Hepatocyte (in vitro differentiated cells): Measurements from ENCODE around the gene EME2.

ENCODE experiments used
- EZH2 ChIP-seq: fragments of 200-600 bp; sonication (generic); IDR thresholded peaks from 2 replicates; pipeline ENCODE4 v1.6.1; 2016; ENCODE audit warnings: antibody characterized with exemption, mild to moderate bottlenecking, borderline replicate concordance
- EZH2phosphoT487 ChIP-seq: fragments of 200-600 bp; sonication (generic); IDR thresholded peaks from one replicate; pipeline ENCODE4 v1.6.1; 2018; ENCODE audit warnings: antibody characterized with exemption, mild to moderate bottlenecking, low read depth, moderate library complexity; ENCODE audit not compliant: unreplicated experiment, severe bottlenecking
- TF ChIP-seq, protein P1 (sequence below): fragments of 200-600 bp; sonication (generic); IDR thresholded peaks from 2 replicates; pipeline ENCODE4 v1.5.1; 2016; ENCODE audit warnings: antibody characterized with exemption, mild to moderate bottlenecking; ENCODE audit not compliant: poor library complexity

DNA sequence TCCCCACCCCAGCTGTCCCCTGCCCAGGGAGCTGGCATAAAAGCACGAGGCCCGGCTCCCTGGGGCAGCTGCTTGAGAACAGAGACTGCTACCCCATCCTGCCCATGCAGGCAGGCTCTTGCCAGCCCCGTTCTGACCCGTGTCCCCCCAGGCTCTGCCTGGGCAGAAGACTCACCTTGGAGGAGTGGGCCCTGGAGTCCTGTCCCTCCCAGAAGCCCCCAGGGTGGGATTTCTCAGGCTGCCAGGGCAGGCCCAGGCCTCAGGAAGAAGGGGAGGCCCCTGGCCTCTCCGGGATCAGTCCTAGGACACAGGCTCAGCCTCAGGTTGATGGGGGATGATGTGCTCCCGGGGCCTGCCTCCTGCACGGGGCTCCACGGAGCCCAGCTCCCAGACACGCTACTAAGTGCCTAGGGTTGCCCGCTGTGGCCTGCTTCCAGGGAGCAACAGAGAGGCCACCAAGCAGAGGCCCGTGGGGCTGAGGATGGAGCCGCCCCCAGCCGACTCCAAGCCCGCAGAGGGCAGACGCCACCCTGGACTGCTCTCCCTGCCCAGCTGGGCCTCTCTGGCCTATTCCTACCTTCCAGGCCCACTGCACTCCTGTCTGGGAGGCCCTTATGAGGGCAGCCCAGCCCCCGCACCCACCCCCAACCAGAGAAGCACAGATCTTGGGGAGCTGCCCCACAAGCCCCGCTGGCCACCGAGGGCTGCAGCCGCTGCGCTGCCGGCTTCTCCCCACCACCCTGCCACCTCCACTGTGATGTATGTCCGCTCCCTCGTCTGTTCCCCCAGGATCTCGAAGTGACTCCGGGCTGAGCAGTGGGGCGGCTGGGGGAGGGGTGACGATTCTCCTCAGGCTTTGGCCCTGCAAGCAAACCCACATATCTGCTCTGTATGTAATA, 3.0 kb upstream of the EME2 start:
- TF ChIP-seq, protein P1, sequence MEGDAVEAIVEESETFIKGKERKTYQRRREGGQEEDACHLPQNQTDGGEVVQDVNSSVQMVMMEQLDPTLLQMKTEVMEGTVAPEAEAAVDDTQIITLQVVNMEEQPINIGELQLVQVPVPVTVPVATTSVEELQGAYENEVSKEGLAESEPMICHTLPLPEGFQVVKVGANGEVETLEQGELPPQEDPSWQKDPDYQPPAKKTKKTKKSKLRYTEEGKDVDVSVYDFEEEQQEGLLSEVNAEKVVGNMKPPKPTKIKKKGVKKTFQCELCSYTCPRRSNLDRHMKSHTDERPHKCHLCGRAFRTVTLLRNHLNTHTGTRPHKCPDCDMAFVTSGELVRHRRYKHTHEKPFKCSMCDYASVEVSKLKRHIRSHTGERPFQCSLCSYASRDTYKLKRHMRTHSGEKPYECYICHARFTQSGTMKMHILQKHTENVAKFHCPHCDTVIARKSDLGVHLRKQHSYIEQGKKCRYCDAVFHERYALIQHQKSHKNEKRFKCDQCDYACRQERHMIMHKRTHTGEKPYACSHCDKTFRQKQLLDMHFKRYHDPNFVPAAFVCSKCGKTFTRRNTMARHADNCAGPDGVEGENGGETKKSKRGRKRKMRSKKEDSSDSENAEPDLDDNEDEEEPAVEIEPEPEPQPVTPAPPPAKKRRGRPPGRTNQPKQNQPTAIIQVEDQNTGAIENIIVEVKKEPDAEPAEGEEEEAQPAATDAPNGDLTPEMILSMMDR: no peak
- TF ChIP-seq EZH2phosphoT487 (no peak), EZH2 (no peak)
